Endothelial cell of umbilical vein (primary cell): ENCODE data around the gene WDR82. TPM values are rescaled to one million over a fixed set of nuclear protein-coding genes. Genes with fewer than 3 reads are reported as not detected.

Experiments used
- BruUV-seq: library from RNA; stranded (reverse); fragments of 400-500 nt; replicated peaks from 2 replicates; lab custom pipeline; 2021; lab: Mats Ljungman, UMichigan
- CTCF ChIA-PET: fragments of 300-600, 350-600 bp; sonication (Branson Sonifier 250); formaldehyde crosslinking; loops from one replicate; lab custom pipeline; 2021; ENCODE audit warnings: antibody characterized with exemption, inconsistent platforms; lab: Charles Lee
- POLR2A ChIA-PET: fragments of 300-600, 350-600 bp; sonication (Branson Sonifier 250); formaldehyde crosslinking; loops from one replicate; lab custom pipeline; 2021; ENCODE audit warnings: antibody characterized with exemption, inconsistent platforms; lab: Charles Lee
- DNase-seq: peaks from one replicate; pipeline ENCODE4 v3.0.0-alpha.2; 2011; ENCODE audit warnings: low read depth, low spot score
- FAIRE-seq: peaks from 2 replicates; lab custom pipeline; 2011; peaks lifted over from hg19 to GRCh38; lab: Jason Lieb, UNC
- H2AFZ ChIP-seq: 2 replicates; pipeline ENCODE4 v1.6.0; 2012; ENCODE audit warnings: low read depth, low read length, control low read depth, inconsistent platforms
- H3K27ac ChIP-seq: 2 replicates; pipeline ENCODE4 v1.5.1; 2011; ENCODE audit warnings: low read depth, mild to moderate bottlenecking, control low read depth, low read length, moderate library complexity; ENCODE audit not compliant: insufficient read depth
- H3K27me3 ChIP-seq, 2 experiments: 2 replicates each; pipeline versions ENCODE4 v1.6.0 to v1.6.1; 2011; ENCODE audit warnings: low read length in 2 of 2, mixed read lengths in 1 of 2; ENCODE audit not compliant: control insufficient read depth in 2 of 2, insufficient read depth in 2 of 2
- H3K36me3 ChIP-seq, 2 experiments: 2 replicates in 1 of 2; 3 replicates in 1 of 2; pipeline ENCODE4 v1.5.1; 2011; ENCODE audit warnings: low read length in 2 of 2, mild to moderate bottlenecking in 1 of 2, moderate library complexity in 1 of 2; ENCODE audit not compliant: control insufficient read depth in 2 of 2, insufficient read depth in 2 of 2; ENCODE audit errors: extremely low read depth in 1 of 2
- H3K4me1 ChIP-seq: 3 replicates; pipeline ENCODE4 v1.5.1; 2011; ENCODE audit warnings: mild to moderate bottlenecking, low read length; ENCODE audit not compliant: control insufficient read depth, insufficient read depth; ENCODE audit errors: extremely low read depth
- H3K4me2 ChIP-seq: 2 replicates; pipeline ENCODE4 v1.6.1; 2011; ENCODE audit warnings: low read length, control low read depth, mixed read lengths; ENCODE audit not compliant: insufficient read depth
- H3K4me3 ChIP-seq, 3 experiments: fragments of 200-600 bp in 1 of 3; sonication (generic), shearing (Covaris generic) in 1 of 3; replicated peaks in 1 of 3; 2 replicates each; pipeline ENCODE4 v1.5.1; 2011 to 2016; ENCODE audit warnings: control low read depth in 3 of 3, low read length in 3 of 3, mild to moderate bottlenecking in 2 of 3, inconsistent platforms in 1 of 3, low read depth in 1 of 3, moderate library complexity in 1 of 3; ENCODE audit not compliant: insufficient read depth in 1 of 3
- H3K79me2 ChIP-seq: 2 replicates; pipeline ENCODE4 v1.6.0; 2012; ENCODE audit warnings: low read length, inconsistent platforms; ENCODE audit not compliant: control insufficient read depth, insufficient read depth
- H3K9ac ChIP-seq: replicated peaks from 2 replicates; pipeline ENCODE3; 2011; ENCODE audit warnings: low read length, control low read depth; ENCODE audit not compliant: insufficient read depth; ENCODE audit errors: extremely low read depth
- H3K9me1 ChIP-seq: replicated peaks from 3 replicates; pipeline ENCODE4 v1.6.0; 2011; ENCODE audit warnings: mild to moderate bottlenecking, low read length; ENCODE audit not compliant: control insufficient read depth, insufficient read depth; ENCODE audit errors: extremely low read depth
- H3K9me3 ChIP-seq: replicated peaks from 2 replicates; pipeline ENCODE4 v1.5.1; 2012; ENCODE audit warnings: low read length, inconsistent platforms; ENCODE audit not compliant: control insufficient read depth, insufficient read depth
- H4K20me1 ChIP-seq: replicated peaks from 2 replicates; pipeline ENCODE3; 2011; ENCODE audit warnings: mild to moderate bottlenecking, low read length; ENCODE audit not compliant: control insufficient read depth, insufficient read depth; ENCODE audit errors: extremely low read depth
- CTCF ChIP-seq, 2 donors: IDR thresholded peaks; 1 replicate in 1 of 2; 2 replicates in 1 of 2; pipeline ENCODE4 v1.5.1; 2011; ENCODE audit warnings: low read length in 2 of 2, mild to moderate bottlenecking in 2 of 2, moderate library complexity in 2 of 2, control low read depth in 1 of 2, inconsistent platforms in 1 of 2, low read depth in 1 of 2; ENCODE audit not compliant: insufficient read depth in 1 of 2; ENCODE audit errors: extremely low read depth in 1 of 2
- EZH2 ChIP-seq: IDR thresholded peaks from 2 replicates; pipeline ENCODE4 v1.6.1; 2012; ENCODE audit warnings: borderline replicate concordance, low read depth, mild to moderate bottlenecking, moderate library complexity, low read length, inconsistent platforms; ENCODE audit not compliant: severe bottlenecking
- FOS ChIP-seq: IDR thresholded peaks from 2 replicates; pipeline ENCODE4 v1.6.1; 2011; ENCODE audit warnings: mild to moderate bottlenecking, low read length, moderate library complexity, borderline replicate concordance; ENCODE audit not compliant: insufficient read depth
- GATA2 ChIP-seq: IDR thresholded peaks from 2 replicates; pipeline ENCODE4 v1.7.0; 2011; ENCODE audit warnings: low read depth, mild to moderate bottlenecking, moderate library complexity, mixed read lengths, low read length; ENCODE audit not compliant: insufficient read length, insufficient read depth
- JUN ChIP-seq: IDR thresholded peaks from 2 replicates; pipeline ENCODE4 v1.6.1; 2011; ENCODE audit warnings: borderline replicate concordance, low read depth; ENCODE audit not compliant: insufficient read length, insufficient read depth
- MAX ChIP-seq: IDR thresholded peaks from 2 replicates; pipeline ENCODE4 v1.6.1; 2011; ENCODE audit not compliant: insufficient read depth, insufficient read length
- MYC ChIP-seq: IDR thresholded peaks from one replicate; pipeline ENCODE4 v1.6.1; 2011; ENCODE audit warnings: mild to moderate bottlenecking, low read depth, low read length
- POLR2A ChIP-seq: IDR thresholded peaks from 2 replicates; pipeline ENCODE4 v1.6.1; 2012; ENCODE audit warnings: low read depth, mild to moderate bottlenecking, control low read depth, low read length
- POLR2AphosphoS5 ChIP-seq: IDR thresholded peaks from 2 replicates; pipeline ENCODE4 v1.6.1; 2012; ENCODE audit warnings: low read depth, mild to moderate bottlenecking, control low read depth, low read length, moderate library complexity; ENCODE audit not compliant: insufficient read depth
- dilution Hi-C: fragments of 300-500 bp; cut with MboI; formaldehyde crosslinking; loops from one replicate; pipeline ENCODE4 v1.15.0; 2019; ENCODE audit warnings: low sequenced_read_pairs; ENCODE audit not compliant: extremely low pct_ligation_motif_present
- intact Hi-C: fragments of 100-400 bp; cut with micrococcal nuclease; formaldehyde crosslinking; loops from one replicate; pipeline ENCODE4 v1.10.0; 2022
- polyA plus RNA-seq, 4 experiments: library from polyadenylated mRNA; depleted of rRNA in 3 of 4; stranded (reverse) in 3 of 4; unstranded in 1 of 4; fragments of >200 nt; gene quantifications; 2 replicates each; pipeline versions ENCODE4 v1.2.1 to v1.2.3, GENCODE V29; 2011 to 2012; ENCODE audit warnings: missing spikeins in 1 of 4
- total RNA-seq: library from RNA; stranded (reverse); gene quantifications from 2 replicates; pipeline ENCODE4 v1.2.3, GENCODE V29; 2021

WDR82 gene
- total and polyA plus RNA-seq, 2 donors (not counting 3 experiments of a cell fraction or from before 2014, with no cell fraction given), result 39.9 to 71.3 TPM

GRCh38 chr3:52215351-52215750, 63.1 kb downstream of the WDR82 start:
- Histone ChIP-seq H3K79me2 (no peaks in the 10 kb centered on the region), H2AFZ (no peak overlapping the region), H3K9me1 (no peaks in the 10 kb centered on the region), H4K20me1 (no peaks in the 10 kb centered on the region), H3K36me3 (peaks cover 14 to 35% of the 10 kb centered on the region in 2 experiments), H3K9me3 (no peaks in the 10 kb centered on the region), H3K27ac (no peak overlapping the region), H3K4me1 (peaks cover 32% of the 10 kb centered on the region), H3K4me2 (no peak overlapping the region), H3K27me3 (no peaks in the 10 kb centered on the region), H3K9ac (no peak overlapping the region), H3K4me3 (no peak overlapping the region)
- no peak for DNase-seq
- ChIA-PET CTCF (no interaction called here), POLR2A (no interaction called here)
- intact Hi-C loops (loop anchor here (5.0 kb wide), 1 partner anchor 213 kb away; no protein-coding TSS in a partner anchor), dilution Hi-C loops (no loop called here)
- no peak for FAIRE-seq
- no peak for TF ChIP-seq POLR2AphosphoS5
- no peak for TF ChIP-seq GATA2
- TF ChIP-seq MAX, result no peak
- no peak for TF ChIP-seq MYC
- TF ChIP-seq CTCF (IDR thresholded peaks at IDR 0.05; ENCODE audit: extremely low read depth in 1 of 2, insufficient read depth in 1 of 2, low read depth in 1 of 2, low read length in 2 of 2), result no peak
- TF ChIP-seq POLR2A, result no peak
- no peak for TF ChIP-seq JUN
- TF ChIP-seq FOS, result no peak
- TF ChIP-seq EZH2, result no peak
- BruUV-seq, result no TSS peak
